HEK293 (cell line): ENCODE measurements around the gene PHPT1.

Experiments
- FEZF1 ChIP-seq: fragments of 450-650 bp; formaldehyde crosslinking; IDR thresholded peaks from 2 replicates; pipeline ENCODE4 v1.5.1; 2016; ENCODE audit warnings: missing biosample characterization, missing genetic modification characterization
- PRDM1 ChIP-seq: fragments of 450-650 bp; formaldehyde crosslinking; IDR thresholded peaks from 2 replicates; pipeline ENCODE4; 2016; ENCODE audit warnings: missing biosample characterization, missing genetic modification characterization
- PRDM10 ChIP-seq: fragments of 450-650 bp; formaldehyde crosslinking; IDR thresholded peaks from 2 replicates; pipeline ENCODE4 v1.5.1; 2016; ENCODE audit warnings: missing biosample characterization, missing genetic modification characterization
- REST ChIP-seq: fragments of 450-650 bp; formaldehyde crosslinking; IDR thresholded peaks from 2 replicates; pipeline ENCODE4 v1.5.1; 2016; ENCODE audit warnings: missing biosample characterization, missing genetic modification characterization
- YY1 ChIP-seq: fragments of 450-650 bp; formaldehyde crosslinking; IDR thresholded peaks from 2 replicates; pipeline ENCODE4 v1.5.1; 2018; ENCODE audit warnings: missing biosample characterization, missing genetic modification characterization
- ZNF530 ChIP-seq: fragments of 450-650 bp; formaldehyde crosslinking; IDR thresholded peaks from 2 replicates; pipeline ENCODE4 v1.5.1; 2016; ENCODE audit warnings: low read depth, missing biosample characterization, missing genetic modification characterization
- ZNF585B ChIP-seq: fragments of 450-650 bp; formaldehyde crosslinking; IDR thresholded peaks from 2 replicates; pipeline ENCODE4 v1.5.1; 2016; ENCODE audit warnings: missing biosample characterization, missing genetic modification characterization
- ZNF624 ChIP-seq: fragments of 450-650 bp; formaldehyde crosslinking; IDR thresholded peaks from 2 replicates; pipeline ENCODE4 v1.5.1; 2017; ENCODE audit warnings: missing biosample characterization, missing genetic modification characterization
- ZNF768 ChIP-seq: fragments of 450-650 bp; formaldehyde crosslinking; IDR thresholded peaks from 2 replicates; pipeline ENCODE4 v1.5.1; 2018; ENCODE audit warnings: missing biosample characterization, mild to moderate bottlenecking, missing genetic modification characterization
- TF ChIP-seq, protein P1 (sequence below): fragments of 450-650 bp; formaldehyde crosslinking; IDR thresholded peaks from 2 replicates; pipeline ENCODE4; 2016; ENCODE audit warnings: missing biosample characterization, missing genetic modification characterization
- TF ChIP-seq, protein P2 (sequence below): fragments of 450-650 bp; formaldehyde crosslinking; IDR thresholded peaks from 2 replicates; pipeline ENCODE4 v1.5.1; 2016; ENCODE audit warnings: missing biosample characterization, missing genetic modification characterization
- TF ChIP-seq, protein P3 (sequence below): fragments of 450-650 bp; formaldehyde crosslinking; IDR thresholded peaks from 2 replicates; pipeline ENCODE4 v1.5.1; 2016; ENCODE audit warnings: missing biosample characterization, missing genetic modification characterization, low read depth

GRCh38 chr9:136831002-136831719 is 18.0 kb upstream of the PHPT1 start:
- TF ChIP-seq, protein P1, sequence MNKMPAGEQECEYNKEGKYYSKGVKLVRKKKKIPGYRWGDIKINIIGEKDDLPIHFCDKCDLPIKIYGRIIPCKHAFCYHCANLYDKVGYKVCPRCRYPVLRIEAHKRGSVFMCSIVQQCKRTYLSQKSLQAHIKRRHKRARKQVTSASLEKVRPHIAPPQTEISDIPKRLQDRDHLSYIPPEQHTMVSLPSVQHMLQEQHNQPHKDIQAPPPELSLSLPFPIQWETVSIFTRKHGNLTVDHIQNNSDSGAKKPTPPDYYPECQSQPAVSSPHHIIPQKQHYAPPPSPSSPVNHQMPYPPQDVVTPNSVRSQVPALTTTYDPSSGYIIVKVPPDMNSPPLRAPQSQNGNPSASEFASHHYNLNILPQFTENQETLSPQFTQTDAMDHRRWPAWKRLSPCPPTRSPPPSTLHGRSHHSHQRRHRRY (tag by site-specific recombination): no peak
- TF ChIP-seq ZNF530 (tag by site-specific recombination) (no peak), PRDM1 (no peak), FEZF1 (tag by site-specific recombination) (no peak), YY1 (tag by site-specific recombination) (no peak), ZNF768 (no peak), REST (tag by site-specific recombination) (no peak), ZNF624 (no peak), ZNF585B (no peak), PRDM10 (tag by site-specific recombination) (no peak)
- TF ChIP-seq, protein P2, sequence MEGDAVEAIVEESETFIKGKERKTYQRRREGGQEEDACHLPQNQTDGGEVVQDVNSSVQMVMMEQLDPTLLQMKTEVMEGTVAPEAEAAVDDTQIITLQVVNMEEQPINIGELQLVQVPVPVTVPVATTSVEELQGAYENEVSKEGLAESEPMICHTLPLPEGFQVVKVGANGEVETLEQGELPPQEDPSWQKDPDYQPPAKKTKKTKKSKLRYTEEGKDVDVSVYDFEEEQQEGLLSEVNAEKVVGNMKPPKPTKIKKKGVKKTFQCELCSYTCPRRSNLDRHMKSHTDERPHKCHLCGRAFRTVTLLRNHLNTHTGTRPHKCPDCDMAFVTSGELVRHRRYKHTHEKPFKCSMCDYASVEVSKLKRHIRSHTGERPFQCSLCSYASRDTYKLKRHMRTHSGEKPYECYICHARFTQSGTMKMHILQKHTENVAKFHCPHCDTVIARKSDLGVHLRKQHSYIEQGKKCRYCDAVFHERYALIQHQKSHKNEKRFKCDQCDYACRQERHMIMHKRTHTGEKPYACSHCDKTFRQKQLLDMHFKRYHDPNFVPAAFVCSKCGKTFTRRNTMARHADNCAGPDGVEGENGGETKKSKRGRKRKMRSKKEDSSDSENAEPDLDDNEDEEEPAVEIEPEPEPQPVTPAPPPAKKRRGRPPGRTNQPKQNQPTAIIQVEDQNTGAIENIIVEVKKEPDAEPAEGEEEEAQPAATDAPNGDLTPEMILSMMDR (tag by site-specific recombination): no peak
- TF ChIP-seq, protein P3, sequence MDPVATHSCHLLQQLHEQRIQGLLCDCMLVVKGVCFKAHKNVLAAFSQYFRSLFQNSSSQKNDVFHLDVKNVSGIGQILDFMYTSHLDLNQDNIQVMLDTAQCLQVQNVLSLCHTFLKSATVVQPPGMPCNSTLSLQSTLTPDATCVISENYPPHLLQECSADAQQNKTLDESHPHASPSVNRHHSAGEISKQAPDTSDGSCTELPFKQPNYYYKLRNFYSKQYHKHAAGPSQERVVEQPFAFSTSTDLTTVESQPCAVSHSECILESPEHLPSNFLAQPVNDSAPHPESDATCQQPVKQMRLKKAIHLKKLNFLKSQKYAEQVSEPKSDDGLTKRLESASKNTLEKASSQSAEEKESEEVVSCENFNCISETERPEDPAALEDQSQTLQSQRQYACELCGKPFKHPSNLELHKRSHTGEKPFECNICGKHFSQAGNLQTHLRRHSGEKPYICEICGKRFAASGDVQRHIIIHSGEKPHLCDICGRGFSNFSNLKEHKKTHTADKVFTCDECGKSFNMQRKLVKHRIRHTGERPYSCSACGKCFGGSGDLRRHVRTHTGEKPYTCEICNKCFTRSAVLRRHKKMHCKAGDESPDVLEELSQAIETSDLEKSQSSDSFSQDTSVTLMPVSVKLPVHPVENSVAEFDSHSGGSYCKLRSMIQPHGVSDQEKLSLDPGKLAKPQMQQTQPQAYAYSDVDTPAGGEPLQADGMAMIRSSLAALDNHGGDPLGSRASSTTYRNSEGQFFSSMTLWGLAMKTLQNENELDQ (tag by site-specific recombination): no peak
